Neural progenitor cell (in vitro differentiated cells): ENCODE results near the gene SKI. TPM values are rescaled to one million over a fixed set of nuclear protein-coding genes. Genes with fewer than 3 reads are reported as not detected.

Experiments
- DNase-seq: peaks from one replicate; pipeline ENCODE4 v3.0.0-alpha.2; 2016; ENCODE audit warnings: low spot score
- H2AFZ ChIP-seq: fragments of 200-600 bp; sonication (generic); replicated peaks from 2 replicates; pipeline ENCODE4 v1.6.1; 2016; ENCODE audit warnings: antibody characterized with exemption
- H3F3A ChIP-seq: fragments of 200-600 bp; sonication (generic); 2 replicates; pipeline ENCODE4 v1.6.1; 2016; ENCODE audit warnings: antibody characterized with exemption, low read depth
- H3K27ac ChIP-seq: fragments of 200-600 bp; sonication (generic); 2 replicates; pipeline ENCODE4 v1.5.1; 2016; ENCODE audit warnings: mild to moderate bottlenecking
- H3K27me3 ChIP-seq: fragments of 200-600 bp; sonication (generic); 2 replicates; pipeline ENCODE4 v1.6.1; 2016; ENCODE audit warnings: mild to moderate bottlenecking, moderate library complexity
- H3K36me3 ChIP-seq: fragments of 200-600 bp; sonication (generic); 2 replicates; pipeline ENCODE4 v1.5.1; 2016
- H3K4me1 ChIP-seq: fragments of 200-600 bp; sonication (generic); 2 replicates; pipeline ENCODE4 v1.6.1; 2016; ENCODE audit warnings: mixed run types
- H3K4me2 ChIP-seq: fragments of 200-600 bp; sonication (generic); 2 replicates; pipeline ENCODE4 v1.6.1; 2016
- H3K4me3 ChIP-seq: fragments of 200-600 bp; sonication (generic); 2 replicates; pipeline ENCODE4 v1.5.1; 2016
- H3K79me2 ChIP-seq: fragments of 200-600 bp; sonication (generic); 2 replicates; pipeline ENCODE4 v1.6.1; 2016; ENCODE audit warnings: low read depth
- H3K9ac ChIP-seq: fragments of 200-600 bp; sonication (generic); 2 replicates; pipeline ENCODE4 v1.6.1; 2016
- H3K9me3 ChIP-seq: fragments of 200-600 bp; sonication (generic); 2 replicates; pipeline ENCODE4 v1.5.1; 2016; ENCODE audit warnings: low read depth
- H4K20me1 ChIP-seq: fragments of 200-600 bp; sonication (generic); 2 replicates; pipeline ENCODE4 v1.6.1; 2016; ENCODE audit warnings: low read depth
- H3K27ac Mint-ChIP-seq: 3 replicates; pipeline ENCODE4 v1.8.0; 2021; ENCODE audit warnings: mixed read lengths
- H3K27me3 Mint-ChIP-seq: 2 replicates; pipeline ENCODE4 v1.8.0; 2022; ENCODE audit warnings: low read depth, mild to moderate bottlenecking, inconsistent platforms, moderate library complexity, mixed read lengths; ENCODE audit not compliant: insufficient read depth
- H3K36me3 Mint-ChIP-seq: 3 replicates; pipeline ENCODE4 v1.8.0; 2021; ENCODE audit warnings: mixed read lengths
- H3K4me1 Mint-ChIP-seq: 3 replicates; pipeline ENCODE4 v1.8.0; 2021; ENCODE audit warnings: mixed read lengths
- H3K4me3 Mint-ChIP-seq: 3 replicates; pipeline ENCODE4 v1.8.0; 2021; ENCODE audit warnings: mild to moderate bottlenecking, moderate library complexity, mixed read lengths
- H3K9me3 Mint-ChIP-seq: 3 replicates; pipeline ENCODE4 v1.8.0; 2020; ENCODE audit warnings: mixed read lengths
- CTCF ChIP-seq: fragments of 200-600 bp; sonication (generic); IDR thresholded peaks from 2 replicates; pipeline ENCODE4 v1.5.1; 2017; ENCODE audit warnings: antibody characterized with exemption, mild to moderate bottlenecking
- EZH2 ChIP-seq: fragments of 200-600 bp; sonication (generic); IDR thresholded peaks from 2 replicates; pipeline ENCODE4 v1.6.1; 2017; ENCODE audit warnings: antibody characterized with exemption, mild to moderate bottlenecking, moderate library complexity
- EZH2phosphoT487 ChIP-seq: fragments of 200-600 bp; sonication (generic); IDR thresholded peaks from 2 replicates; pipeline ENCODE4 v1.6.1; 2017; ENCODE audit warnings: antibody characterized with exemption
- total RNA-seq: library from RNA; depleted of rRNA; stranded (reverse); fragments of >200 nt; gene quantifications from 2 replicates; pipeline ENCODE4 v1.2.3, GENCODE V29; 2015; ENCODE audit warnings: low replicate concordance

SKI gene
- total RNA-seq, 1 donor from 2014 or later, result 7.4 TPM

GRCh38 chr1:2271211-2271721, 43.1 kb downstream of the SKI start:
- peak; percentile 96 for DNase-seq
- Mint-ChIP-seq H3K27me3 (peaks cover 2% of the 10 kb centered on the region), H3K9me3 (no peaks in the 10 kb centered on the region), H3K36me3 (peaks cover 2% of the 10 kb centered on the region), H3K27ac (peak overlapping the region; percentile 33), H3K4me3 (peak overlapping the region; percentile 66), H3K4me1 (peaks cover 81% of the 10 kb centered on the region)
- H3K4me3 ChIP-seq, result peak overlapping the region; percentile 31
- peaks cover 50% of the 10 kb centered on the region for H3K4me1 ChIP-seq
- H3K27ac ChIP-seq, result peak overlapping the region; percentile 98
- TF ChIP-seq EZH2 (no peak), CTCF (no peak), EZH2phosphoT487 (no peak)
- no peak overlapping the region for H2AFZ ChIP-seq
- no peaks in the 10 kb centered on the region for H3K9me3 ChIP-seq
- no peak overlapping the region for H3K9ac ChIP-seq
- peaks cover 100% of the 10 kb centered on the region for H4K20me1 ChIP-seq
- no peaks in the 10 kb centered on the region for H3K27me3 ChIP-seq
- H3F3A ChIP-seq, result peaks cover 49% of the 10 kb centered on the region
- H3K36me3 ChIP-seq, result no peaks in the 10 kb centered on the region
- peaks cover 99% of the 10 kb centered on the region for H3K79me2 ChIP-seq
- peak overlapping the region; percentile 70 for H3K4me2 ChIP-seq

GRCh38 chr1:2271841-2272655, 43.9 kb downstream of the SKI start:
- H3K4me1 ChIP-seq, result peaks cover 55% of the 10 kb centered on the region
- Mint-ChIP-seq H3K9me3 (peaks cover 4% of the 10 kb centered on the region), H3K4me1 (peaks cover 80% of the 10 kb centered on the region), H3K27me3 (peaks cover 4% of the 10 kb centered on the region), H3K36me3 (peaks cover 5% of the 10 kb centered on the region), H3K27ac (peak overlapping the region; percentile 98), H3K4me3 (peak overlapping the region; percentile 82)
- no peak overlapping the region for H3K9ac ChIP-seq
- no peaks in the 10 kb centered on the region for H3K27me3 ChIP-seq
- H3K4me3 ChIP-seq, result peak overlapping the region; percentile 31
- H3K79me2 ChIP-seq, result peaks cover 99% of the 10 kb centered on the region
- no peak for TF ChIP-seq EZH2phosphoT487
- TF ChIP-seq CTCF, result no peak
- no peak for TF ChIP-seq EZH2
- H3F3A ChIP-seq, result peaks cover 49% of the 10 kb centered on the region
- H3K9me3 ChIP-seq, result no peaks in the 10 kb centered on the region
- H3K4me2 ChIP-seq, result peak overlapping the region; percentile 70
- peak overlapping the region; percentile 98 for H3K27ac ChIP-seq
- peaks cover 100% of the 10 kb centered on the region for H4K20me1 ChIP-seq
- H3K36me3 ChIP-seq, result no peaks in the 10 kb centered on the region
- no peak overlapping the region for H2AFZ ChIP-seq
- peak; percentile 90 for DNase-seq

- Histone ChIP-seq H3K36me3 (no peaks in the 10 kb centered on the region), H3K27ac (peak overlapping the region; percentile 98), H3K4me1 (peaks cover 55% of the 10 kb centered on the region), H3K4me3 (no peak overlapping the region), H3K9me3 (no peaks in the 10 kb centered on the region), H4K20me1 (peaks cover 100% of the 10 kb centered on the region), H2AFZ (no peak overlapping the region), H3F3A (peaks cover 49% of the 10 kb centered on the region), H3K9ac (no peak overlapping the region), H3K79me2 (peaks cover 99% of the 10 kb centered on the region), H3K4me2 (peak overlapping the region; percentile 70), H3K27me3 (no peaks in the 10 kb centered on the region)
- DNase-seq, result no peak
- peaks cover 7% of the 10 kb centered on the region for H3K9me3 Mint-ChIP-seq
- peaks cover 5% of the 10 kb centered on the region for H3K27me3 Mint-ChIP-seq
- H3K36me3 Mint-ChIP-seq, result peaks cover 11% of the 10 kb centered on the region
- peaks cover 83% of the 10 kb centered on the region for H3K4me1 Mint-ChIP-seq
- peak overlapping the region; percentile 98 for H3K27ac Mint-ChIP-seq
- TF ChIP-seq CTCF, result no peak
- no peak for TF ChIP-seq EZH2
- TF ChIP-seq EZH2phosphoT487, result no peak
- H3K4me3 Mint-ChIP-seq, result peak overlapping the region; percentile 82
Measured at GRCh38 chr1:2272686-2273400, 44.7 kb downstream of the SKI start.
